Endothelial cell of umbilical vein (primary cell): ENCODE data around the gene PRXL2B. TPM values are rescaled to one million over a fixed set of nuclear protein-coding genes. Genes with fewer than 3 reads are reported as not detected.
"Not testable (repeated sequence)": the region's sequence is repeated elsewhere in the genome, so short reads cannot be mapped to it uniquely, and the experiment has no call there.

ENCODE experiments used
- BruUV-seq: library from RNA; stranded (reverse); fragments of 400-500 nt; replicated peaks from 2 replicates; lab custom pipeline; 2021; lab: Mats Ljungman, UMichigan
- CTCF ChIA-PET: fragments of 300-600, 350-600 bp; sonication (Branson Sonifier 250); formaldehyde crosslinking; loops from one replicate; lab custom pipeline; 2021; ENCODE audit warnings: antibody characterized with exemption, inconsistent platforms; lab: Charles Lee
- POLR2A ChIA-PET: fragments of 300-600, 350-600 bp; sonication (Branson Sonifier 250); formaldehyde crosslinking; loops from one replicate; lab custom pipeline; 2021; ENCODE audit warnings: antibody characterized with exemption, inconsistent platforms; lab: Charles Lee
- DNase-seq: peaks from one replicate; pipeline ENCODE4 v3.0.0-alpha.2; 2011; ENCODE audit warnings: low read depth, low spot score
- FAIRE-seq: peaks from 2 replicates; lab custom pipeline; 2011; peaks lifted over from hg19 to GRCh38; lab: Jason Lieb, UNC
- H2AFZ ChIP-seq: 2 replicates; pipeline ENCODE4 v1.6.0; 2012; ENCODE audit warnings: low read depth, low read length, control low read depth, inconsistent platforms
- H3K27ac ChIP-seq: 2 replicates; pipeline ENCODE4 v1.5.1; 2011; ENCODE audit warnings: low read depth, mild to moderate bottlenecking, control low read depth, low read length, moderate library complexity; ENCODE audit not compliant: insufficient read depth
- H3K27me3 ChIP-seq, 2 experiments: 2 replicates each; pipeline versions ENCODE4 v1.6.0 to v1.6.1; 2011; ENCODE audit warnings: low read length in 2 of 2, mixed read lengths in 1 of 2; ENCODE audit not compliant: control insufficient read depth in 2 of 2, insufficient read depth in 2 of 2
- H3K36me3 ChIP-seq, 2 experiments: 2 replicates in 1 of 2; 3 replicates in 1 of 2; pipeline ENCODE4 v1.5.1; 2011; ENCODE audit warnings: low read length in 2 of 2, mild to moderate bottlenecking in 1 of 2, moderate library complexity in 1 of 2; ENCODE audit not compliant: control insufficient read depth in 2 of 2, insufficient read depth in 2 of 2; ENCODE audit errors: extremely low read depth in 1 of 2
- H3K4me1 ChIP-seq: 3 replicates; pipeline ENCODE4 v1.5.1; 2011; ENCODE audit warnings: mild to moderate bottlenecking, low read length; ENCODE audit not compliant: control insufficient read depth, insufficient read depth; ENCODE audit errors: extremely low read depth
- H3K4me2 ChIP-seq: 2 replicates; pipeline ENCODE4 v1.6.1; 2011; ENCODE audit warnings: low read length, control low read depth, mixed read lengths; ENCODE audit not compliant: insufficient read depth
- H3K4me3 ChIP-seq, 3 experiments: fragments of 200-600 bp in 1 of 3; sonication (generic), shearing (Covaris generic) in 1 of 3; replicated peaks in 1 of 3; 2 replicates each; pipeline ENCODE4 v1.5.1; 2011 to 2016; ENCODE audit warnings: control low read depth in 3 of 3, low read length in 3 of 3, mild to moderate bottlenecking in 2 of 3, inconsistent platforms in 1 of 3, low read depth in 1 of 3, moderate library complexity in 1 of 3; ENCODE audit not compliant: insufficient read depth in 1 of 3
- H3K79me2 ChIP-seq: 2 replicates; pipeline ENCODE4 v1.6.0; 2012; ENCODE audit warnings: low read length, inconsistent platforms; ENCODE audit not compliant: control insufficient read depth, insufficient read depth
- H3K9ac ChIP-seq: replicated peaks from 2 replicates; pipeline ENCODE3; 2011; ENCODE audit warnings: low read length, control low read depth; ENCODE audit not compliant: insufficient read depth; ENCODE audit errors: extremely low read depth
- H3K9me1 ChIP-seq: replicated peaks from 3 replicates; pipeline ENCODE4 v1.6.0; 2011; ENCODE audit warnings: mild to moderate bottlenecking, low read length; ENCODE audit not compliant: control insufficient read depth, insufficient read depth; ENCODE audit errors: extremely low read depth
- H3K9me3 ChIP-seq: replicated peaks from 2 replicates; pipeline ENCODE4 v1.5.1; 2012; ENCODE audit warnings: low read length, inconsistent platforms; ENCODE audit not compliant: control insufficient read depth, insufficient read depth
- H4K20me1 ChIP-seq: replicated peaks from 2 replicates; pipeline ENCODE3; 2011; ENCODE audit warnings: mild to moderate bottlenecking, low read length; ENCODE audit not compliant: control insufficient read depth, insufficient read depth; ENCODE audit errors: extremely low read depth
- CTCF ChIP-seq, 2 donors: IDR thresholded peaks; 1 replicate in 1 of 2; 2 replicates in 1 of 2; pipeline ENCODE4 v1.5.1; 2011; ENCODE audit warnings: low read length in 2 of 2, mild to moderate bottlenecking in 2 of 2, moderate library complexity in 2 of 2, control low read depth in 1 of 2, inconsistent platforms in 1 of 2, low read depth in 1 of 2; ENCODE audit not compliant: insufficient read depth in 1 of 2; ENCODE audit errors: extremely low read depth in 1 of 2
- EZH2 ChIP-seq: IDR thresholded peaks from 2 replicates; pipeline ENCODE4 v1.6.1; 2012; ENCODE audit warnings: borderline replicate concordance, low read depth, mild to moderate bottlenecking, moderate library complexity, low read length, inconsistent platforms; ENCODE audit not compliant: severe bottlenecking
- FOS ChIP-seq: IDR thresholded peaks from 2 replicates; pipeline ENCODE4 v1.6.1; 2011; ENCODE audit warnings: mild to moderate bottlenecking, low read length, moderate library complexity, borderline replicate concordance; ENCODE audit not compliant: insufficient read depth
- GATA2 ChIP-seq: IDR thresholded peaks from 2 replicates; pipeline ENCODE4 v1.7.0; 2011; ENCODE audit warnings: low read depth, mild to moderate bottlenecking, moderate library complexity, mixed read lengths, low read length; ENCODE audit not compliant: insufficient read length, insufficient read depth
- JUN ChIP-seq: IDR thresholded peaks from 2 replicates; pipeline ENCODE4 v1.6.1; 2011; ENCODE audit warnings: borderline replicate concordance, low read depth; ENCODE audit not compliant: insufficient read length, insufficient read depth
- MAX ChIP-seq: IDR thresholded peaks from 2 replicates; pipeline ENCODE4 v1.6.1; 2011; ENCODE audit not compliant: insufficient read depth, insufficient read length
- MYC ChIP-seq: IDR thresholded peaks from one replicate; pipeline ENCODE4 v1.6.1; 2011; ENCODE audit warnings: mild to moderate bottlenecking, low read depth, low read length
- POLR2A ChIP-seq: IDR thresholded peaks from 2 replicates; pipeline ENCODE4 v1.6.1; 2012; ENCODE audit warnings: low read depth, mild to moderate bottlenecking, control low read depth, low read length
- POLR2AphosphoS5 ChIP-seq: IDR thresholded peaks from 2 replicates; pipeline ENCODE4 v1.6.1; 2012; ENCODE audit warnings: low read depth, mild to moderate bottlenecking, control low read depth, low read length, moderate library complexity; ENCODE audit not compliant: insufficient read depth
- dilution Hi-C: fragments of 300-500 bp; cut with MboI; formaldehyde crosslinking; loops from one replicate; pipeline ENCODE4 v1.15.0; 2019; ENCODE audit warnings: low sequenced_read_pairs; ENCODE audit not compliant: extremely low pct_ligation_motif_present
- intact Hi-C: fragments of 100-400 bp; cut with micrococcal nuclease; formaldehyde crosslinking; loops from one replicate; pipeline ENCODE4 v1.10.0; 2022
- polyA plus RNA-seq, 4 experiments: library from polyadenylated mRNA; depleted of rRNA in 3 of 4; stranded (reverse) in 3 of 4; unstranded in 1 of 4; fragments of >200 nt; gene quantifications; 2 replicates each; pipeline versions ENCODE4 v1.2.1 to v1.2.3, GENCODE V29; 2011 to 2012; ENCODE audit warnings: missing spikeins in 1 of 4
- total RNA-seq: library from RNA; stranded (reverse); gene quantifications from 2 replicates; pipeline ENCODE4 v1.2.3, GENCODE V29; 2021

Gene PRXL2B
- total and polyA plus RNA-seq, 2 donors (not counting 3 experiments of a cell fraction or from before 2014, with no cell fraction given), result 29.6 to 55.8 TPM

GRCh38 chr1:2625311-2625710 lies 38.7 kb downstream of the PRXL2B start:
- Histone ChIP-seq H2AFZ (no peak overlapping the region), H4K20me1 (no peaks in the 10 kb centered on the region), H3K27ac (no peak overlapping the region), H3K9me1 (no peaks in the 10 kb centered on the region), H3K79me2 (no peaks in the 10 kb centered on the region), H3K9ac (no peak overlapping the region), H3K36me3 (no peaks in the 10 kb centered on the region), H3K4me1 (no peaks in the 10 kb centered on the region), H3K9me3 (no peaks in the 10 kb centered on the region), H3K4me2 (no peak overlapping the region), H3K27me3 (peaks cover 8 to 12% of the 10 kb centered on the region in 2 experiments), H3K4me3 (no peak overlapping the region)
- CTCF ChIA-PET, result no interaction called here
- intact Hi-C loops (no loop called here), dilution Hi-C loops (no loop called here)
- POLR2A ChIA-PET, result no interaction called here
- no peak for TF ChIP-seq MAX
- TF ChIP-seq EZH2, result no peak
- no peak for TF ChIP-seq FOS
- no peak for TF ChIP-seq CTCF (IDR thresholded peaks at IDR 0.05; ENCODE audit: extremely low read depth in 1 of 2, insufficient read depth in 1 of 2, low read depth in 1 of 2, low read length in 2 of 2)
- TF ChIP-seq POLR2AphosphoS5, result no peak
- no peak for TF ChIP-seq JUN
- TF ChIP-seq GATA2, result no peak
- no peak for TF ChIP-seq POLR2A
- no peak for TF ChIP-seq MYC
- FAIRE-seq (no peak), DNase-seq (no peak)
- no TSS peak for BruUV-seq

GRCh38 chr1:2625748-2626147 lies 39.2 kb downstream of the PRXL2B start:
- H3K9me1 ChIP-seq, POLR2A ChIA-PET, DNase-seq, BruUV-seq, H3K9ac ChIP-seq, H4K20me1 ChIP-seq, H3K9me3 ChIP-seq, H3K79me2 ChIP-seq, H3K27ac ChIP-seq, intact Hi-C loops, H3K4me2 ChIP-seq, H2AFZ ChIP-seq, FAIRE-seq, H3K4me1 ChIP-seq, H3K36me3 ChIP-seq, CTCF ChIA-PET, dilution Hi-C loops, H3K4me3 ChIP-seq: not testable (repeated sequence)
- H3K27me3 ChIP-seq, result peaks cover 8 to 12% of the 10 kb centered on the region in 2 experiments
